ENCODE results near the gene PORCN. TPM values are rescaled to one million over a fixed set of nuclear protein-coding genes. Genes with fewer than 3 reads are reported as not detected.
A peak's percentile ranks its signal among the peaks of the same experiment; 100 is the strongest.

PORCN gene
- total RNA-seq, 2 donors from 2014 or later = 3.6 to 5.3 TPM

GRCh38 chrX:48473704-48473990, 35.1 kb upstream of the PORCN start:
- no peak for DNase-seq
- intact Hi-C loops (cut with DNase I) = no loop called here
- H3K27ac ChIP-seq = no peak overlapping the region
- H3K36me3 ChIP-seq = no peaks in the 10 kb centered on the region
- TF ChIP-seq, protein P1, sequence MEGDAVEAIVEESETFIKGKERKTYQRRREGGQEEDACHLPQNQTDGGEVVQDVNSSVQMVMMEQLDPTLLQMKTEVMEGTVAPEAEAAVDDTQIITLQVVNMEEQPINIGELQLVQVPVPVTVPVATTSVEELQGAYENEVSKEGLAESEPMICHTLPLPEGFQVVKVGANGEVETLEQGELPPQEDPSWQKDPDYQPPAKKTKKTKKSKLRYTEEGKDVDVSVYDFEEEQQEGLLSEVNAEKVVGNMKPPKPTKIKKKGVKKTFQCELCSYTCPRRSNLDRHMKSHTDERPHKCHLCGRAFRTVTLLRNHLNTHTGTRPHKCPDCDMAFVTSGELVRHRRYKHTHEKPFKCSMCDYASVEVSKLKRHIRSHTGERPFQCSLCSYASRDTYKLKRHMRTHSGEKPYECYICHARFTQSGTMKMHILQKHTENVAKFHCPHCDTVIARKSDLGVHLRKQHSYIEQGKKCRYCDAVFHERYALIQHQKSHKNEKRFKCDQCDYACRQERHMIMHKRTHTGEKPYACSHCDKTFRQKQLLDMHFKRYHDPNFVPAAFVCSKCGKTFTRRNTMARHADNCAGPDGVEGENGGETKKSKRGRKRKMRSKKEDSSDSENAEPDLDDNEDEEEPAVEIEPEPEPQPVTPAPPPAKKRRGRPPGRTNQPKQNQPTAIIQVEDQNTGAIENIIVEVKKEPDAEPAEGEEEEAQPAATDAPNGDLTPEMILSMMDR (IDR thresholded peaks at IDR 0.05) = no peak
- H3K9me3 ChIP-seq = no peaks in the 10 kb centered on the region
- H3K4me3 ChIP-seq = no peak overlapping the region
- H3K27me3 ChIP-seq = no peaks in the 10 kb centered on the region
- H3K4me1 ChIP-seq = no peaks in the 10 kb centered on the region
- H3K9ac ChIP-seq (ENCODE audit: low read depth in 2 of 2, low read length in 2 of 2) = no peak overlapping the region

GRCh38 chrX:48474127-48474526, 34.7 kb upstream of the PORCN start:
- Histone ChIP-seq H3K4me1 (no peaks in the 10 kb centered on the region), H3K27ac (no peak overlapping the region), H3K4me3 (no peak overlapping the region), H3K9ac (ENCODE audit: low read depth in 2 of 2, low read length in 2 of 2) (no peak overlapping the region), H3K27me3 (no peaks in the 10 kb centered on the region), H3K9me3 (no peaks in the 10 kb centered on the region), H3K36me3 (no peaks in the 10 kb centered on the region)
- TF ChIP-seq, protein P1 (IDR thresholded peaks at IDR 0.05) = no peak
- no peak for DNase-seq
- intact Hi-C loops (cut with DNase I) = no loop called here

GRCh38 chrX:48474581-48474980, 34.2 kb upstream of the PORCN start:
- Histone ChIP-seq H3K4me1 (no peaks in the 10 kb centered on the region), H3K9ac (ENCODE audit: low read depth in 2 of 2, low read length in 2 of 2) (no peak overlapping the region), H3K4me3 (no peak overlapping the region), H3K36me3 (no peaks in the 10 kb centered on the region), H3K9me3 (no peaks in the 10 kb centered on the region), H3K27me3 (no peaks in the 10 kb centered on the region), H3K27ac (no peak overlapping the region)
- TF ChIP-seq, protein P1 (IDR thresholded peaks at IDR 0.05) = no peak
- no peak for DNase-seq
- intact Hi-C loops (cut with DNase I) = no loop called here

- TF ChIP-seq, protein P1 (IDR thresholded peaks at IDR 0.05) = no peak
- peak; percentile 42 for DNase-seq
- peak overlapping the region; percentile 69 for H3K4me3 ChIP-seq
- H3K27me3 ChIP-seq = no peaks in the 10 kb centered on the region
- peak overlapping the region in 1 of 2 donors; percentile 51 for H3K9ac ChIP-seq (ENCODE audit: low read depth in 2 of 2, low read length in 2 of 2)
- peak overlapping the region; percentile 61 for H3K27ac ChIP-seq
- no peaks in the 10 kb centered on the region for H3K4me1 ChIP-seq
- no peaks in the 10 kb centered on the region for H3K9me3 ChIP-seq
- intact Hi-C loops (cut with DNase I) = no loop called here
- no peaks in the 10 kb centered on the region for H3K36me3 ChIP-seq
Measured at GRCh38 chrX:48475296-48475695, 33.5 kb upstream of the PORCN start.

GRCh38 chrX:48475774-48476577, 32.8 kb upstream of the PORCN start, which contains the start of gene FTSJ1:
Gene FTSJ1, plus strand, starts transcription at chrX:48476199. Its CDS starts 1,849 bp downstream, at chrX:48478048.
- Histone ChIP-seq H3K4me1 (no peaks in the 10 kb centered on the region), H3K4me3 (peak within 1 kb of the TSS; percentile 69), H3K27me3 (no peaks in the 10 kb centered on the region), H3K27ac (peak within 1 kb of the TSS; percentile 61), H3K9me3 (no peaks in the 10 kb centered on the region), H3K36me3 (no peaks in the 10 kb centered on the region), H3K9ac (ENCODE audit: low read depth in 2 of 2, low read length in 2 of 2) (peak within 1 kb of the TSS; percentile 76 to 79)
- intact Hi-C loops (cut with DNase I) = no loop called here
- peak; percentile 86 for DNase-seq
- TF ChIP-seq, protein P1 (IDR thresholded peaks at IDR 0.05) = no peak
